Ovary (tissue), 9 donors: ENCODE results near the gene PIGS. TPM values are rescaled to one million over a fixed set of nuclear protein-coding genes. Genes with fewer than 3 reads are reported as not detected.

ENCODE experiments used
- DNase-seq, 5 donors: peaks; one replicate each; pipeline ENCODE4 v3.0.0-alpha.2; 2019 to 2020
- H3K27ac ChIP-seq, 2 donors: fragments of 200-600 bp; one replicate each; pipeline versions ENCODE4 v1.5.1 to v1.8.0; 2019 to 2022
- H3K27me3 ChIP-seq: fragments of 200-600 bp; one replicate; pipeline ENCODE4 v1.8.0; 2022
- H3K36me3 ChIP-seq: fragments of 200-600 bp; sonication (generic); one replicate; pipeline ENCODE4 v1.5.1; 2019
- H3K4me1 ChIP-seq: one replicate; pipeline ENCODE4 v1.8.1; 2013; ENCODE audit warnings: mild to moderate bottlenecking, moderate library complexity; ENCODE audit not compliant: insufficient read depth
- H3K4me3 ChIP-seq: fragments of 200-600 bp; sonication (generic); one replicate; pipeline ENCODE4 v1.5.1; 2017
- H3K9me3 ChIP-seq, 2 donors: fragments of 200-600 bp in 1 of 2; sonication (generic) in 1 of 2; one replicate each; pipeline versions ENCODE4 v1.5.1 to v1.8.1; 2013 to 2019; ENCODE audit warnings: mild to moderate bottlenecking in 1 of 2, moderate library complexity in 1 of 2
- CTCF ChIP-seq, 3 donors: fragments of 450-650 bp in 2 of 3; fragments of 200-600 bp in 1 of 3; IDR thresholded peaks; one replicate each; pipeline versions ENCODE4 v1.5.1 to v1.8.0; 2016 to 2022; ENCODE audit warnings: antibody characterized with exemption in 3 of 3, mild to moderate bottlenecking in 1 of 3
- EP300 ChIP-seq: sonication (generic); formaldehyde crosslinking; IDR thresholded peaks from one replicate; pipeline ENCODE4 v1.6.1; 2017; ENCODE audit warnings: antibody characterized with exemption
- POLR2A ChIP-seq: fragments of 450-650 bp; IDR thresholded peaks from one replicate; pipeline ENCODE4 v1.6.1; 2017; ENCODE audit warnings: antibody characterized with exemption, mild to moderate bottlenecking, moderate library complexity
- WGBS, 3 donors: extraction: QIAGEN DNeasy Blood & Tissue Kit in 1 of 3; methylation state at CpG; one replicate each; pipeline versions ENCODE4 v1.1.5 to v1.1.7; 2013 to 2017; 5-methylcytosine and 5-hydroxymethylcytosine counted together
- intact Hi-C, 4 donors: fragments of 100-400 bp; cut with DNase I; formaldehyde crosslinking; loops; one replicate each; pipeline versions ENCODE4 v1.11.0 to v1.15.1; 2022 to 2023
- polyA plus RNA-seq, 2 donors: library from polyadenylated mRNA; stranded (reverse); fragments of 200-250 nt in 1 of 2; fragments of 350-450 nt in 1 of 2; fragmentation: Illumina TruSeq in 1 of 2; extraction: RNeasy Lipid Tissue Mini Kit (QIAGEN cat#74804) in 1 of 2; gene quantifications; one replicate each; pipeline ENCODE4 v1.2.3, GENCODE V29; 2013 to 2014
- total RNA-seq, 7 donors: library from RNA; depleted of rRNA in 2 of 7; stranded (reverse); fragments of >200 nt in 2 of 7; fragmentation: NEBNext Ultra II Directional in 3 of 7; extraction: Animal tissue kit (Norgen Biotek cat#: 25700) in 3 of 7; gene quantifications; one replicate each; pipeline versions ENCODE4 v1.1.0 to v1.2.4, GENCODE V29; 2016 to 2023
- donor health status: DM: no; HTN: no; CAD: no; lungs with moderate emphysema.
- donor health status: DM: no; HTN: no; CAD: no.
- donor health status: Bipolar disorder and iron deficiency.
- donor health status: DM: yes; HTN: yes; CAD: no.
- donor health status: DM: no; HTN: no; CAD: no.
- donor health status: DM: yes; HTN: yes; CAD: no.

Gene PIGS
- total and polyA plus RNA-seq, 9 donors = 16.1 to 64.8 (median 33.5) TPM

GRCh38 chr17:28536532-28537218, 34.6 kb downstream of the PIGS start:
- Histone ChIP-seq H3K36me3 (no peaks in the 10 kb centered on the region), H3K4me1 (no peaks in the 10 kb centered on the region), H3K4me3 (no peak overlapping the region), H3K27me3 (no peaks in the 10 kb centered on the region), H3K27ac (no peak overlapping the region), H3K9me3 (no peaks in the 10 kb centered on the region)
- no peak for DNase-seq
- no peak for TF ChIP-seq CTCF (IDR thresholded peaks at IDR 0.05)
- TF ChIP-seq POLR2A = no peak
- TF ChIP-seq EP300 = no peak
- intact Hi-C loops = no loop called here
- WGBS, 3 donors = 55 to 65% (median 58%) methylated on average over 9 of the region's 9 CpGs

- DNase-seq = no peak
- no peak overlapping the region for H3K27ac ChIP-seq
- no peak overlapping the region for H3K4me3 ChIP-seq
- intact Hi-C loops = no loop called here
- no peaks in the 10 kb centered on the region for H3K4me1 ChIP-seq
- H3K27me3 ChIP-seq = no peaks in the 10 kb centered on the region
- H3K36me3 ChIP-seq = no peaks in the 10 kb centered on the region
- H3K9me3 ChIP-seq = no peaks in the 10 kb centered on the region
- 77 to 85% (median 80%) methylated on average over 11 of the region's 11 CpGs for WGBS, 3 donors
- TF ChIP-seq EP300 = no peak
- no peak for TF ChIP-seq POLR2A
- no peak for TF ChIP-seq CTCF (IDR thresholded peaks at IDR 0.05)
Observed at GRCh38 chr17:28534740-28535375, 36.5 kb downstream of the PIGS start.

GRCh38 chr17:28533091-28533807, 38.1 kb downstream of the PIGS start:
- H3K27me3 ChIP-seq = no peaks in the 10 kb centered on the region
- no peak for TF ChIP-seq EP300
- no peak for TF ChIP-seq POLR2A
- no peak for TF ChIP-seq CTCF (IDR thresholded peaks at IDR 0.05)
- no peak overlapping the region for H3K4me3 ChIP-seq
- intact Hi-C loops = no loop called here
- no peaks in the 10 kb centered on the region for H3K4me1 ChIP-seq
- no peaks in the 10 kb centered on the region for H3K36me3 ChIP-seq
- no peak for DNase-seq
- no peaks in the 10 kb centered on the region for H3K9me3 ChIP-seq
- H3K27ac ChIP-seq = no peak overlapping the region
- 74 to 76% (median 75%) methylated on average over 16 of the region's 16 CpGs for WGBS, 3 donors

GRCh38 chr17:28532050-28532960, 39.0 kb downstream of the PIGS start:
- Histone ChIP-seq H3K27me3 (no peaks in the 10 kb centered on the region), H3K4me1 (no peaks in the 10 kb centered on the region), H3K36me3 (no peaks in the 10 kb centered on the region), H3K9me3 (no peaks in the 10 kb centered on the region), H3K4me3 (no peak overlapping the region), H3K27ac (no peak overlapping the region)
- no peak for DNase-seq
- WGBS, 3 donors = 60 to 74% (median 67%) methylated on average over 7 of the region's 7 CpGs
- TF ChIP-seq EP300 (no peak), POLR2A (no peak), CTCF (IDR thresholded peaks at IDR 0.05) (no peak)
- intact Hi-C loops = no loop called here
